WTC11 (cell line): Measurements from ENCODE around the gene TNFRSF1B.

Source experiments
- AFF4 ChIP-seq: sonication (generic); formaldehyde crosslinking; IDR thresholded peaks from 2 replicates; pipeline ENCODE4 v1.8.1; 2023; ENCODE audit warnings: mild to moderate bottlenecking, missing genetic modification reagents, borderline replicate concordance
- CBFB ChIP-seq: sonication (generic); formaldehyde crosslinking; IDR thresholded peaks from 2 replicates; pipeline ENCODE4 v1.8.1; 2022; ENCODE audit warnings: mild to moderate bottlenecking, low read depth, missing genetic modification reagents
- CTCF ChIP-seq: fragments of 200-600 bp; IDR thresholded peaks from 2 replicates; pipeline ENCODE4 v1.8.0; 2022; ENCODE audit warnings: antibody characterized with exemption
- ELF4 ChIP-seq: sonication (generic); formaldehyde crosslinking; IDR thresholded peaks from 2 replicates; pipeline ENCODE4 v1.8.1; 2022; ENCODE audit warnings: low read depth, mild to moderate bottlenecking, moderate library complexity, missing genetic modification reagents
- ESRRA ChIP-seq: sonication (generic); formaldehyde crosslinking; IDR thresholded peaks from 2 replicates; pipeline ENCODE4 v1.8.1; 2022; ENCODE audit warnings: mild to moderate bottlenecking, missing genetic modification reagents, borderline replicate concordance
- NFE2L1 ChIP-seq: sonication (generic); formaldehyde crosslinking; IDR thresholded peaks from 2 replicates; pipeline ENCODE4 v1.8.1; 2023; ENCODE audit warnings: missing genetic modification reagents
- PRDM15 ChIP-seq: sonication (generic); formaldehyde crosslinking; IDR thresholded peaks from 2 replicates; pipeline ENCODE4 v1.8.0; 2022; ENCODE audit warnings: missing genetic modification reagents
- ZNF121 ChIP-seq: sonication (generic); formaldehyde crosslinking; IDR thresholded peaks from 2 replicates; pipeline ENCODE4 v1.8.0; 2023; ENCODE audit warnings: missing genetic modification reagents
- ZNF138 ChIP-seq: sonication (generic); formaldehyde crosslinking; conservative IDR thresholded peaks from 2 replicates; pipeline ENCODE4 v1.8.1; 2022; ENCODE audit warnings: mild to moderate bottlenecking, moderate library complexity, missing genetic modification reagents
- ZNF425 ChIP-seq: fragments of 250-450 bp; sonication (Bioruptor Pico); conservative IDR thresholded peaks from 2 replicates; pipeline ENCODE4 v1.9.0; 2021; ENCODE audit warnings: mild to moderate bottlenecking
- ZNF532 ChIP-seq: fragments of 250-450 bp; sonication (Bioruptor Pico); IDR thresholded peaks from 2 replicates; pipeline ENCODE4 v1.9.0; 2021; ENCODE audit warnings: mild to moderate bottlenecking, borderline replicate concordance

GRCh38 chr1:12146343-12147112 lies 20.3 kb upstream of the TNFRSF1B start:
- TF ChIP-seq CTCF (no peak), ELF4 (CRISPR knock-in tag) (no peak), PRDM15 (CRISPR knock-in tag) (no peak), ZNF425 (CRISPR knock-in tag) (no peak), ZNF532 (CRISPR knock-in tag) (no peak), AFF4 (CRISPR knock-in tag) (no peak), CBFB (CRISPR knock-in tag) (no peak), ZNF121 (CRISPR knock-in tag) (no peak), NFE2L1 (CRISPR knock-in tag) (no peak), ESRRA (CRISPR knock-in tag) (no peak), ZNF138 (CRISPR knock-in tag) (no peak)
